DND-41 (cell line): ENCODE data around the gene ADAMTS15.

ENCODE experiments used
- ATAC-seq: fragments of 200-7000 bp; cut with Tn5 transposase; 3 replicates; pipeline ENCODE4 v1.9.1; 2021; ENCODE audit warnings: low read depth; ENCODE audit not compliant: insufficient read depth
- DNase-seq: peaks from one replicate; pipeline ENCODE4 v3.0.0-alpha.2; 2020
- H2AFZ ChIP-seq: 2 replicates; pipeline ENCODE4 v1.6.0; 2012; ENCODE audit warnings: low read depth, low read length
- H3K27ac ChIP-seq: 2 replicates; pipeline ENCODE4 v1.5.1; 2012; ENCODE audit warnings: low read length, inconsistent platforms
- H3K27me3 ChIP-seq: fragments of 200-600 bp; sonication (generic); 2 replicates; pipeline ENCODE4 v1.6.0; 2012; ENCODE audit warnings: low read length, mild to moderate bottlenecking, inconsistent platforms; ENCODE audit not compliant: insufficient read depth, poor library complexity
- H3K36me3 ChIP-seq: 2 replicates; pipeline ENCODE4 v1.5.1; 2012; ENCODE audit warnings: low read length, inconsistent platforms; ENCODE audit not compliant: insufficient read depth
- H3K4me1 ChIP-seq: 2 replicates; pipeline ENCODE4 v1.5.1; 2012; ENCODE audit warnings: mild to moderate bottlenecking, low read length; ENCODE audit not compliant: insufficient read depth
- H3K4me2 ChIP-seq: 2 replicates; pipeline ENCODE4 v1.6.0; 2012; ENCODE audit warnings: mild to moderate bottlenecking, moderate library complexity, low read length, inconsistent platforms; ENCODE audit not compliant: insufficient read depth
- H3K4me3 ChIP-seq, 2 experiments: fragments of 200-600 bp in 1 of 2; shearing (Covaris generic) in 1 of 2; 2 replicates each; pipeline ENCODE4 v1.5.1; 2012 to 2016; ENCODE audit warnings: inconsistent platforms in 2 of 2, low read length in 2 of 2, mild to moderate bottlenecking in 2 of 2, low read depth in 1 of 2, moderate library complexity in 1 of 2
- H3K79me2 ChIP-seq: 2 replicates; pipeline ENCODE4 v1.6.0; 2012; ENCODE audit warnings: low read length, inconsistent platforms; ENCODE audit not compliant: insufficient read depth
- H3K9ac ChIP-seq: 2 replicates; pipeline ENCODE4 v1.6.0; 2012; ENCODE audit warnings: low read depth, mild to moderate bottlenecking, inconsistent platforms, low read length, moderate library complexity
- H3K9me3 ChIP-seq: 2 replicates; pipeline ENCODE4 v1.5.1; 2012; ENCODE audit warnings: low read length, moderate library complexity, mild to moderate bottlenecking, inconsistent platforms; ENCODE audit not compliant: insufficient read depth, severe bottlenecking
- H4K20me1 ChIP-seq: 2 replicates; pipeline ENCODE4 v1.6.0; 2012; ENCODE audit warnings: low read length; ENCODE audit not compliant: insufficient read depth
- CTCF ChIP-seq: IDR thresholded peaks from 2 replicates; pipeline ENCODE4 v1.5.1; 2012; ENCODE audit warnings: borderline replicate concordance, low read length, moderate library complexity, mild to moderate bottlenecking; ENCODE audit not compliant: poor library complexity, severe bottlenecking; ENCODE audit errors: extremely low read depth
- EZH2 ChIP-seq: IDR thresholded peaks from 3 replicates; pipeline ENCODE4 v1.6.1; 2012; ENCODE audit warnings: borderline replicate concordance, low read depth, mild to moderate bottlenecking, moderate library complexity, low read length, inconsistent platforms; ENCODE audit not compliant: severe bottlenecking

Gene ADAMTS15

GRCh38 chr11:130519128-130519932, 70.9 kb downstream of the ADAMTS15 start:
- H2AFZ ChIP-seq = no peak overlapping the region
- H3K79me2 ChIP-seq = no peaks in the 10 kb centered on the region
- no peak overlapping the region for H3K4me3 ChIP-seq
- no peaks in the 10 kb centered on the region for H3K4me1 ChIP-seq
- H3K36me3 ChIP-seq = no peaks in the 10 kb centered on the region
- no peak for DNase-seq
- H3K9me3 ChIP-seq = no peaks in the 10 kb centered on the region
- no peak for ATAC-seq
- H3K27ac ChIP-seq = no peak overlapping the region
- TF ChIP-seq CTCF = no peak
- no peak for TF ChIP-seq EZH2
- peaks cover 5% of the 10 kb centered on the region for H3K27me3 ChIP-seq
- no peak overlapping the region for H3K4me2 ChIP-seq
- H4K20me1 ChIP-seq = no peaks in the 10 kb centered on the region
- no peak overlapping the region for H3K9ac ChIP-seq

- Histone ChIP-seq H3K4me1 (no peaks in the 10 kb centered on the region), H3K27me3 (peaks cover 5% of the 10 kb centered on the region), H3K9me3 (no peaks in the 10 kb centered on the region), H3K4me3 (no peak overlapping the region), H3K27ac (no peak overlapping the region), H3K36me3 (no peaks in the 10 kb centered on the region), H3K9ac (no peak overlapping the region), H3K4me2 (no peak overlapping the region), H2AFZ (no peak overlapping the region), H3K79me2 (no peaks in the 10 kb centered on the region), H4K20me1 (no peaks in the 10 kb centered on the region)
- TF ChIP-seq CTCF = no peak
- no peak for TF ChIP-seq EZH2
- ATAC-seq (no peak), DNase-seq (no peak)
Observed at GRCh38 chr11:130520271-130520671, 71.8 kb downstream of the ADAMTS15 start.

GRCh38 chr11:130522284-130522961, 74.0 kb downstream of the ADAMTS15 start:
- H3K9me3 ChIP-seq = no peaks in the 10 kb centered on the region
- no peak overlapping the region for H2AFZ ChIP-seq
- no peaks in the 10 kb centered on the region for H4K20me1 ChIP-seq
- peaks cover 9% of the 10 kb centered on the region for H3K27me3 ChIP-seq
- no peaks in the 10 kb centered on the region for H3K4me1 ChIP-seq
- H3K79me2 ChIP-seq = no peaks in the 10 kb centered on the region
- TF ChIP-seq EZH2 = no peak
- no peak for TF ChIP-seq CTCF
- H3K4me3 ChIP-seq = no peak overlapping the region
- no peak overlapping the region for H3K27ac ChIP-seq
- no peak overlapping the region for H3K4me2 ChIP-seq
- no peak overlapping the region for H3K9ac ChIP-seq
- no peaks in the 10 kb centered on the region for H3K36me3 ChIP-seq
- ATAC-seq (no peak), DNase-seq (no peak)
